Adrenal gland (tissue), 5 donors: ENCODE measurements around the gene TNS1.

ENCODE experiments used
- CTCF ChIP-seq, 6 experiments: fragments of 450-650 bp in 4 of 6; fragments of 200-600 bp in 2 of 6; sonication (generic) in 1 of 6; IDR thresholded peaks; 1 replicate in 5 of 6; 2 replicates in 1 of 6; pipeline versions ENCODE4 v1.5.1 to v1.8.0; 2016 to 2021; ENCODE audit warnings: antibody characterized with exemption in 6 of 6, mild to moderate bottlenecking in 2 of 6, moderate library complexity in 1 of 6
- POLR2A ChIP-seq, 2 donors: fragments of 450-650 bp; IDR thresholded peaks; one replicate each; pipeline ENCODE4 v1.6.1; 2017; ENCODE audit warnings: antibody characterized with exemption in 2 of 2, mild to moderate bottlenecking in 2 of 2, moderate library complexity in 1 of 2
- donor health status: DM: no; HTN: no; CAD: no.

- no peak for TF ChIP-seq CTCF (IDR thresholded peaks at IDR 0.05)
- TF ChIP-seq POLR2A (IDR thresholded peaks at IDR 0.05) = no peak
These were observed 211.2 kb downstream of the TNS1 start for GRCh38 chr2:217791551-217791950.
